Left lobe of liver (tissue), 2 donors: ENCODE data around the gene PRSS33. TPM values are rescaled to one million over a fixed set of nuclear protein-coding genes. Genes with fewer than 3 reads are reported as not detected.

Experiments
- ATAC-seq: fragments of 200-7000 bp; cut with Tn5 transposase; one replicate; pipeline ENCODE4 v1.9.1; 2020; ENCODE audit warnings: mild to moderate bottlenecking, moderate library complexity
- DNase-seq: peaks from one replicate; pipeline ENCODE4 v3.0.0-alpha.2; 2020; ENCODE audit warnings: low spot score
- total RNA-seq: library from RNA; stranded (reverse); gene quantifications from one replicate; pipeline ENCODE4 v1.2.1, GENCODE V29; 2021
- donor health status: DM: no; HTN: no; CAD: no; lungs with moderate emphysema.
- donor health status: DM: no; HTN: yes; CAD: no.

PRSS33 gene
- total RNA-seq, 1 donor from 2014 or later: not detected

DNA sequence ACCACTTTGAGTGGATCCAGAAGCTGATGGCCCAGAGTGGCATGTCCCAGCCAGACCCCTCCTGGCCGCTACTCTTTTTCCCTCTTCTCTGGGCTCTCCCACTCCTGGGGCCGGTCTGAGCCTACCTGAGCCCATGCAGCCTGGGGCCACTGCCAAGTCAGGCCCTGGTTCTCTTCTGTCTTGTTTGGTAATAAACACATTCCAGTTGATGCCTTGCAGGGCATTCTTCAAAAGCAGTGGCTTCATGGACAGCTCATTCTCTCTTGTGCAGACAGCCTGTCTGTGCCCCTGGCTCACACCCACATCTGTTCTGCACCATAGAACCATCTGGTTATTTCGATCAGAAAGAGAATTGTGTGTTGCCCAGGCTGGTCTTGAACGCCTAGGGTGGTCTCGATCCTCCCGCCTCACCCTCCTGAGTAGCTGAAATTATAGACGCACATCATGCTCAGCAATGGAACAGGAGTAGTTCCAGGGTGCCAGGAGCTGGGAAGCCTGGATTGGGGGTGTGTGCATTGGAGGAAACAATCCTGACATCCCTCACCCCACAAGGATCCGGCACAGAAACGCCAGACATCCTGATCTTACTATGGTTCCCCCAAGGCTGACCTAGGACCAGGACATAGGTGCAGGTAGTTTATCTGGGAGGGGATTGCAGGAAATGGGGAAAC lies 34.3 kb upstream of the PRSS33 start:
- no peak for DNase-seq

DNA sequence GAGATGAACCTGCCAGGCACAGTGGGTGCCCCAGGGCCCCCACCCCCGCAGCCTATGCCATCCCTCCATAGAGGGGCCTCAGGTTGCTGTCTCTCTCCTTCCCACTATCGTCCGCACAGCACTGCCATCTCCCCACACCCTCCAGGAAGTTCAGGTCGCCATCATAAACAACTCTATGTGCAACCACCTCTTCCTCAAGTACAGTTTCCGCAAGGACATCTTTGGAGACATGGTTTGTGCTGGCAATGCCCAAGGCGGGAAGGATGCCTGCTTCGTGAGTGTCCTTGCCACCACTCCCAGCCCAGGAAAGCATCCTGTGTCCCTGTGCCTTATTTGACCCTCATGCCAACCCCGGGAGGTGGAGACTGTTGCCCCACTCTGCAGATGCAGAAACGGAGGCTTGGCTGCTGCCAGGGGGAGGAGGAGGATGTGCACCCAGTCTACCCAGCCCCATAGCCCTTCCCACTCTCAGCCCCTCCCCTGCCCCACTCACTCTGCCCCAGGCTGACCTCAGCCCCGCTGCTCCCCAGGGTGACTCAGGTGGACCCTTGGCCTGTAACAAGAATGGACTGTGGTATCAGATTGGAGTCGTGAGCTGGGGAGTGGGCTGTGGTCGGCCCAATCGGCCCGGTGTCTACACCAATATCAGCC lies 33.6 kb upstream of the PRSS33 start:
- ATAC-seq (no peak), DNase-seq (no peak)

More for the DNA sequence above, 34.3 kb upstream of the PRSS33 start:
- ATAC-seq: no peak

DNA sequence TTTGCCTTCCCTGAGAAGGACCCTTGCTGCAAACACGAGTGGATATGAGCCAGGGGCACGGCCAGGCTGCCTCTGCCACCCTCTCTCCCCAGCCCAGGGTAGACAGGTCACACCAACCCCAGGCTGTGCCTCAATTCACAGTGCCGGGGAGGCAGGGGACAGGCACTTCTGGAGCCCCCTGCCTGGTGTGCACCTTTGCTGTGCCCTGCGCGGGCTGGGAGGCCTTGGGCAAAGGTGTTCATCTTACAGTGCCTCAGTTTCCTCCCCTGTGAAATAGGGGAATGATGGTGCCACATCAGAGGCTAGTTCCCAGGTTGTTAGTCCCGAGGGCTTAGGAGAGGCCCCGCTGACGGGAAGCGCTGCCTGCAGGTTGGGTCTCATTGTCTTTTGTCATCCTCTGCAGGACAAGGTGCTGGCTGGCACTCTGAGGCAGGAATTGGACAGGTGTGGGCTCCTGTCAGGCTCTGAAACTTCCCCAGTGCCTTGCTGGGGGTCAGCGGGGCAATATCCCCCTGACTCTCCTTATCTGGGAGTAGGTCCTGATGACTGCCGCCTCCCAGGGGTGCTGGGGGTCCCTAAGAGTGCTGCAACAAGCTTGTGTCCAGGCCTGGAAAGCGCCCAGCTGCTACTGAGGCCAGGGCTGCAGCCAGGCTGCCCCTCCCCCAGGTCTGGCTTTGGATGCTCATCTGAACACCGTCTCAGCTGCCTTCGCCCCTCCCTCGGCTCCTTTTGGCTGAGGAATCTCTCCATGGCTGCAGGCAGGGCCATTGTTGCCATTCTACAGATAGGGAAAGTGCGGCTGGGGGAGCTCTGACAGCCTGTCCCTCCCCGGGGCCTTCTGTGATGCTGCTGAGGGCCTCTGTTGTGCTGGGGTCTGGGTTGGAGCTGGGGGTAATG lies 32.8 kb upstream of the PRSS33 start:
- DNase-seq: no peak

DNA sequence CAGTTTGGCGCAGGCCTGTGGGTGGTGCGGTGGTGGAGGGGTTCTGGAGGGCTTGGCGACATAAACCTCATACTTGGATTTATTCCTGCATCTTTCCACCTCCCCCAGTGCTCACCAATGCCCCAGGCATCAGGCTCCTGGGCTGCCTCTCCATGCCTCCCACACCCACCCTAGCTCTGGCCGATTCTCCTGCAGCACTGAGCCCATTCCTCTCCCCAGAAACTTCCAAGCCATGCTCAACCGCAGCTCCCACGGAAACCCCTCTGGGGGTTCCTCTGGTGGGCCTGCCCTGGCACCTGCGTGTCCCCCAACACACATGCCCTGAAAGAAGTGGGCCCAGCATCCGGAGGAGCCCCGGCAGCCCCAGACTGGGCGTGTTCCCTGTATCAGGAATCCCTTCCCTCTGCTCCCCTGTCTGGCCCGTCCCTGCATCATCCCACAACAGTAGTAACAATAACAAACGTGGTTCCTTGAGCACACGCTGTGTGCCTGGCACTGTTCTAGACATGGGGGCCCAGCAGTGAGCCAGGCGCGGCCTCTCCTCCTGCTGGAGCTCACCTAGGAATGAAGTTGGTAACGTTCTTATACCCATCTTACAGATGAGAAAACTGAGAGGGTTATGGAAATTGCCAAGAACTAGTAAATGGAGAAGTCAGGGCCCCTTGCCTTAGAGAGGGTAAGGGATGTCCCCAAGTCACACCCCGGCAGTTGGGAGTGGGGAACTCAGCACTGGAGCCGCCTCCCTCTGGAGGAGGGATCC lies 32.0 kb upstream of the PRSS33 start:
- DNase-seq (no peak), ATAC-seq (no peak)

More for the DNA sequence above, 32.8 kb upstream of the PRSS33 start:
- no peak for ATAC-seq

DNA sequence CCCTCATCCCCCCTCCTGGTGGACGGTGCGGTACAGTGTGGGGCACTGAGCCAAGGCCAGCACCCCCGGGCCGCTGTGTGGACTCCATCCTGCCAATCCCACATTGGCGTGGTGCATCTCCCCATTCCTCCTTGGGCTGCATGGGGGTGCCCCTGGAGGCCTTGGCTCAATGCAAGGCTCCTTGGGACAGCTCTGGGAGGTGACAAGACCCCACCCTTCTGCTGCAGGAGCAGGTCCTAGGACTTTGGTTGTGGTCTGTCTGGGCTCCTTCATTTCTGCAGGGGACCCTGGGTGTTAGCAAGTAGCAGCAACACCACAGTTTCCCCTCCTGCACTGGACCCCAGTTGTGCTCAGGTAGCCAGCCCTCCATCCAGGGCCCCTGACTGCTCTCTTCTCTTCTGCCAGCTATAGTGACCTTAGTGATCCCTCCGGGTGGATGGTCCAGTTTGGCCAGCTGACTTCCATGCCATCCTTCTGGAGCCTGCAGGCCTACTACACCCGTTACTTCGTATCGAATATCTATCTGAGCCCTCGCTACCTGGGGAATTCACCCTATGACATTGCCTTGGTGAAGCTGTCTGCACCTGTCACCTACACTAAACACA lies 31.0 kb upstream of the PRSS33 start:
- DNase-seq (no peak), ATAC-seq (no peak)

DNA sequence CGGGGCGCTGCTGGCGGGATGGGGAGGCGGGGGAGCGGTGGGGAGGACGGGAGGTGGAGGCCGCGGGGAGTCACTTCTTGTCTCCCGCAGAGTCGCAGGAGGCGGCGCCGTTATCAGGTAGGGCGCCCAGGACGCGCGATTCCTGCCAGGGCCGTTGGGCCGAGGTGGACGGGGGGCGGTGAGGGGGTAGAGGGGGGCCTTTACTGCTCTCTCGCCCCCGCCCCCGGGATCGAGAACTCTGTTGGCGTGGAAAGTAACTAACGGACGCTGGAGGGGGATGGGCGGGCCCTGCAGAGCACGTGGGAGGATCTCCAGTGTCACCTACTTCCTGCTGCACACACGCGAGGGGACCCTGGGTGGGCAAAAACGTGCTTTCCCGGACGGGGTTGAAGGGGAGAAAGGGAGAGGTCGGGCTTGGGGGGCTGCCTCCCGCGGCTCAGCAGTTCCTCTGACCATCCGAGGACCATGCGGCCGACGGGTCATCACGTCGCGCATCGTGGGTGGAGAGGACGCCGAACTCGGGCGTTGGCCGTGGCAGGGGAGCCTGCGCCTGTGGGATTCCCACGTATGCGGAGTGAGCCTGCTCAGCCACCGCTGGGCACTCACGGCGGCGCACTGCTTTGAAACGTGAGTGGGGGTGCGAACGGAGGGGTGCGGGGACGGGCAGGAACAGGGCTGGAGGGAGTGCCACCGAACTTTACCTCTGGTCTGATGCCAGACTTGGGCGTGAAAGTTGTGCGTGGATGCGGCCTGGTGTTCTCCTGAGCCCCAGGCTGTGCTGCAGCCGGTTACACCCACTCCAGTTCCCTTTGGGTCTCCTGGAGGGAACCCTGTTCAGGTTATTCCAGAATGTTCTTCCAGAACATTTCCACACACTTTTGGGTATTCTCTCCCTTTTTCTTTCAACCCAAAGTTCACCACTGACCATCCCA lies 30.2 kb upstream of the PRSS33 start:
- no peak for DNase-seq
- no peak for ATAC-seq

DNA sequence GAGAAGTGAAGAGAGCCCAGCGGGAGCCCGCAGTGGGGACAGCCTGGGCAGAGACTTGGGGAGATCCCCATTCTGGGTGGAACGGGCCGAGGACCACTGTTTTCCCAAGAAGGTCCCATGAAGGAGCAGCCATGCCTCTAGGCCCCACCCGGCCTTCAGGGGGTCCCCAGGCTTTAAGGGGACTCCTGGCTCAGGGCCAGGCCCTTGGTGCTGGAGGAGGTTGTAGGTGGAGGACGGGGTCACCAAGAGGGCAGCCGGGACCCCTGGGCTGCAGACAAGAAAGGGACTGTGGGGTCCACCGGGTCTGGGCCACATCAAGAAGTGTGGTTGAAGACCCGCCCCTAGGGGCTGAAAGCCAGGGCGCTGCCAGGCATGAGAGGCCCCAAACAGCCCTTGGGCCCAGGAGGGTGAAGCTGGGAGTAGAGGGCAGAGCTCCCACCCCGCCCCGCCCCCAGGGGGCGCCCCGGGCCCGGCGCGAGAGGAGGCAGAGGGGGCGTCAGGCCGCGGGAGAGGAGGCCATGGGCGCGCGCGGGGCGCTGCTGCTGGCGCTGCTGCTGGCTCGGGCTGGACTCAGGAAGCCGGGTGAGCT lies 29.5 kb upstream of the PRSS33 start, which contains the start of gene PRSS21:
Gene PRSS21, plus strand, starts transcription at position 487 of the 589 bp plus-strand sequence. Its CDS starts 32 bp downstream, at position 519.
- DNase-seq: no peak
- no peak for ATAC-seq

DNA sequence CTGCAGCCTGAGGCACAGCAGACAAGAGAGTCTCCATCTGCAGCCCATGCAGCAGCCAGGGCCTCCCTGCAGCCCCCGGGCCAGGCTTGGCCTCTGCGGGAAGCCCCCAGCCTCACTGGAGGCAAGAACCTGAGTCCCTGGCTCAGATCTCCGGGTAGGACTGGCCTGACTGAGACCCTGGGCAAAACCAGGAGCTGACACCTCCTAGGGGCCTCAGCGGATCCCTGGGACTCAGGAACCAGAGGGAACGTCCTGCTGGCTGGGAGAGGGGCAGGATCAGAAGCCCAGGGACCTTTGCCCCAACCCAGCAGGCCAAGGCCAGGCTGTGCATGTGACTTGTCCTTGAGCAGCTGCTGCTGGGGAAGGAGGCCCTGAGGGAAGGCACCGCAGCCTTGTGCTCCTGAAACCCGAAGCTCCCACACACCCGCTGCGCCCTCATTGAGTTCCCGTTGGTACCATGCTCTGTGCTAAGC lies 28.0 kb upstream of the PRSS33 start:
- no peak for ATAC-seq
- DNase-seq: no peak

DNA sequence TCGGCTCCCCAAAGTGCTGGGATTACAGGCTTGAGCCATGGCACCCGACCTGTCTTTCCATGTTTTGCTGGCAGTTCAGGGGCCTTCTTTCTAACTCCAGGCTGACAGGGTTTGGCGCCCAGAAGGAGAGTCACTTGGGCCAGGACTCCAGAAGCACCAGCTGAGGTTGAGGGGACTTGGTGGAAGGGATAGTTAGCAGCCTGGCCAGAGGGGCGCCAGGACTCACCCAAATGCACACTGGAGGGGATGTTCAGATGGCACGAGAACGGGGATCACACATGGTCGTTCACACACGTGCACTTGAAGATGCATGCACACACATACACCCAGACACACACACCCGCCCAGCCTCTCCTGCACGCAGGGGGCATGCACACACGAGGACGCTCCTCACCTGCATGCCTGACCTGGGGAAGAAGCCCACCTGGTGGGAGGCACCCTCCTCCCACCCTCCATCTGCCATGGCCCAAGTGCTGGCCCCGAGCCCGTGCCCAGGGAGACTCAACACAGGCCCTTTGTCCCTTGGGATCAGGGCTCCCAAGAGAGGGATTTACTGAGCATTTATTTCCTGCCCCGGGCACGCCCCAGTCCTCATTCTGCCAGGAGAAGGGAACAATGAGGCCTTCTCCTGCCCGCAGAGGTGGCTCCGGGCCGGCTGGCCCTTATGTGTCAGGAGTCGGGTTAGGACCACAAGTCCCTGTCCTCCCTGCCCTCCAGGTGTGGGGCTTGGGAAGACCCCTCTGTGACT lies 27.4 kb upstream of the PRSS33 start:
- no peak for ATAC-seq
- DNase-seq: no peak

DNA sequence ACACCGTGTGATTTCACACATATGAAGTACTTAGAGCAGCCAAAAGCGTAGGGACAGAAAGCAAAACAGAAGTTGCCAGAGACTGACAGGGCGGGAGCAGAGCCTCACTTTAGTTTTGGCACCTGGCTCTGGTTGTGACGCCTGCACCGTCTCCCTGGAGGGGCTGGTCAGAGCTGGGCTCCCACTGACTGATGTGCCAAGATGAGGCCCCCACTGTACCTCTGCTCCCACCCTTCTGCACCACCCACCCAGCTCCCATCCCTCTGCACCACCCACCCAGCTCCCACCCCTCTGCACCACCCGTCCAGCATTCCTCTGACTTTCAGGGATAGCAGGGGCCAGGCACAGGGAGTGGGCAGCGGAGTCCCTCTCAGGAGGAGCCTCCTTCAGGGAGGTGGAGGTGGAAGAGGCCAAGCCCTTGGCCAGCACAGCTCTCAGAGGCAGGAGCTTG lies 26.4 kb upstream of the PRSS33 start:
- ATAC-seq (no peak), DNase-seq (no peak)

DNA sequence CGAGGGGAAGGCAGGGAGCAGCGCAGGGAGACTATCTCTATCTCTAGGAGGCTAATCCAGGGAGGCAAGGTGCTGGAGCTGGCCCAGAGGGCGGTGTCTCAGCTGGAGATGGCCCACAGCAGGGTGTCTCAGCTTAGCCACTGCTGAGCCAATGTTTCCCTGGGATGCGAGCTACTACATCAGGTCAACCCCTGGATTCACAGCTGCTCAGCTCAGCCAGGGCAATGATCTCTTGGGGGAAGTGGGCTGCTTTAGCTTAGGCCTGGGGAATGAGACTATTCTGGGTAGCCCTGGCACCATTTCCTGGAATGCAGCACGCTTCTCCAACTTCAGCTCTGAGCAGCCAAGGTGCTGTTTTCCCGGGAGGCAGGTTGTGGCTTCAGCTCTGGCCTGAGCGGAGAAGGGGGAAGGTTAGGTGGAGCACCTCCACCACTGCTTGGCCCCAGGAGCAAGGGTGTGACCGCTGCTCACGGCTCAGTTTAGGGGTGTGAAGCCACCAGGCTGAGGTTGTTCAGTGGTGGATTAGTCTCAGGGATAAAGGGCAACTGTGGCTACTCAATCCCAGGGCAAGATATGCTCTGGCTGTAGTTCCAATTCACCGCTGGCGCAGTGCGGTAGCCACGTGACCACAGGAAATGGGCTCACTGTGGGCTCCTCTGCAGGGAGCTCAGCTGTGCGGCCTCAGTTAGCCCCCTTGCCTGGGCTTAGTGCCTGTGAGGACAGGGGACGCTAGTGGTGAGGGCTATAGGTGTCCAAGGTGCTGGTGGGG lies 24.5 kb upstream of the PRSS33 start:
- no peak for ATAC-seq
- DNase-seq: no peak

DNA sequence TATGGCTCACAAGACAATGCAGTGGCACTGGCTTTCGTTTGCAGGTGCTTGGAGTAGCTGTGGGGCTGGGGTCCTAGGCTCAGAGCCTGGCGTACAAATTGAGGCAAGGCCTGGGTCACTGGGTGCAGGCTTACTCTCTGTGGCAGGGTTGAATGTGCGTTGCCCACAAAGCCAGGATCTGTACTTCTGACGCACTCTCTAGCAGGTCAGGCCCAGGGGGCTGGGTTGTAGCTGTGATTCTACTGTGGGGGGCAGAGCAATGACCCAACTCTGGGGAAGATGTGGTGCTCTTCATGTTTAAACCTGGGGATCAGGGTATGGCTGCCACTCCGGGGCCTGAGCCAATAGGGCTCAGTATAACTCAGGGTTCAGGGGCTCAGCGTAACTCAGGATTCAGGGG lies 23.3 kb upstream of the PRSS33 start:
- ATAC-seq (no peak), DNase-seq (no peak)

DNA sequence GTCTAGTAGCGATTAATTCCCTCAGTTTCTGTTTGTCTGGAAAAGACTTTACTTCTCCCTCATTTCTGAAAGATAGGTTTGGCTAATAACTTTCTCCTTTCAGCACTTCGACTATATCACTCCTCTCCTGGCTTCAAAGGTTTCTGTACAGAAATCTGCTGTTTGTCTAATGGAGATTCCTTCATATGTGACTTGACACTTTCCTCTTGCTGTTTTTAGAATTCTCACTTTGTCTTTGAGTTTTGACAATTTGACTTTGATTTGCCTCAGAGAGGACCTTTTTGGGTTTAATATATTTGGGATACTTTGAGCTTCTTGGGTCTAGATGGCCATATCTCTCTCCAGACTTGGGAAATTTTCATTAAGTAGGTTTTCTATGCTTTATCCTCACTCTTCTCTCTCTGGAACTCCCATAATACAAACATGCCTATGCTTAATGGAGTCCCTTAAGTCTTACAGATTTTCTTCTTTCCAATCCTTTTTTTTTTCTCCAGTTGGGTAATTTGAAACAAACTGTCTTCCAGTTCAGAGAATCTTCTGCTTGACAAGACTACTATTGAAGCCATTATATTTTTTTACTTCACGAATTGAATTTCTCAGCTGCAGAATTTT lies 21.9 kb upstream of the PRSS33 start:
- no peak for ATAC-seq
- no peak for DNase-seq

DNA sequence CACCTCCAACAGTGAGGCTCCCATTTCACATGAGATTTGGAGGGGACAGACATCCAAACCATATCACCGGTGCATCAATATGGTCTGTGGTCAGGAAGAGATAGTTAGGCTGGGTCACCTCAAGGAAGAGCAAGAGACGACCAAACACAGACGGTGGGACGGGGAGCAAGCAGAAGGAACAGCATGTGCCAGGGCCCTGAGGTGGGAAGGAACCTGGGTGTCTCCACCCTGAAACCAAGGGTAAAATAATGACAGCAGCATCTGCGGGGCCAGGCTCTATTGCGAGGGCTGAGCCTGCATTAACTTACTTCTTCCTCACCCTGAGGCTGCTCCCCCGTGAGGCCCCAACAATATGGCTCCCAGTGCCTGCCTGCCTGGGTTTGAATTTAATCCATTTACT lies 20.8 kb upstream of the PRSS33 start:
- DNase-seq: no peak
- no peak for ATAC-seq

DNA sequence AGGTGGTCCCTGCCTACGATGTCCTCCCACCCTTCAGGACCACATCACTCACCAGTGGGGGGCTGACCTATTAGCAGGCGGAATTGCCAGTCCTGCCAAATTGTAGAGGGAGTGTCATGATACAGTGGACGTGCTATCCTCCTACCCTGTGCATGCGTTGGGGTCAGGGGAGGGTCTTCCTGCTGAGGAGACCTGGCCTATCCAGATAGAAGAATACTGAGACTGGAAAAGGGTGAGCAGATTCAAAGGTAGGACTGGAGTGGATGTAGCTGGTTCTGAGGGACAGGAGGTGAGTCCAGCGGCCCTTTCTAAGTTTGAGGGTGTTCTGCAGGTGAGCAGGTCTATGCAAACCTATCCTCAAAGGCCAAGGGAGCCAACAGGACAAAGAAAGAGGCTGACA lies 18.9 kb upstream of the PRSS33 start:
- no peak for ATAC-seq
- DNase-seq: no peak

DNA sequence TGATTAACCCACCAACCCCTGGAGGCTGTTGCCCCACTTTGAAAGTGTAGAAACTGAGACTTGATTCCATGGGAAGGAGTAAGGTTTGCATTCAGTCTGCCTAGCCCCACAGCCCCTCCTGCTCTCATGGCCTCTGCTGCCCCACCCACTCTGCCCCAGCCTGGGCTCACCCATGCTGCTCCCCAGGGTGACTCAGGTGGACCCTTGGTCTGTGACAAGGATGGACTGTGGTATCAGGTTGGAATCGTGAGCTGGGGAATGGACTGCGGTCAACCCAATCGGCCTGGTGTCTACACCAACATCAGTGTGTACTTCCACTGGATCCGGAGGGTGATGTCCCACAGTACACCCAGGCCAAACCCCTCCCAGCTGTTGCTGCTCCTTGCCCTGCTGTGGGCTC lies 17.4 kb upstream of the PRSS33 start:
- ATAC-seq (no peak), DNase-seq (no peak)
